ELR (cell line): ENCODE results near the gene FARP1.

Experiments used
- DNase-seq: peaks from one replicate; pipeline ENCODE4 v3.0.0-alpha.2; 2015; ENCODE audit warnings: low read depth

FARP1 gene

DNA sequence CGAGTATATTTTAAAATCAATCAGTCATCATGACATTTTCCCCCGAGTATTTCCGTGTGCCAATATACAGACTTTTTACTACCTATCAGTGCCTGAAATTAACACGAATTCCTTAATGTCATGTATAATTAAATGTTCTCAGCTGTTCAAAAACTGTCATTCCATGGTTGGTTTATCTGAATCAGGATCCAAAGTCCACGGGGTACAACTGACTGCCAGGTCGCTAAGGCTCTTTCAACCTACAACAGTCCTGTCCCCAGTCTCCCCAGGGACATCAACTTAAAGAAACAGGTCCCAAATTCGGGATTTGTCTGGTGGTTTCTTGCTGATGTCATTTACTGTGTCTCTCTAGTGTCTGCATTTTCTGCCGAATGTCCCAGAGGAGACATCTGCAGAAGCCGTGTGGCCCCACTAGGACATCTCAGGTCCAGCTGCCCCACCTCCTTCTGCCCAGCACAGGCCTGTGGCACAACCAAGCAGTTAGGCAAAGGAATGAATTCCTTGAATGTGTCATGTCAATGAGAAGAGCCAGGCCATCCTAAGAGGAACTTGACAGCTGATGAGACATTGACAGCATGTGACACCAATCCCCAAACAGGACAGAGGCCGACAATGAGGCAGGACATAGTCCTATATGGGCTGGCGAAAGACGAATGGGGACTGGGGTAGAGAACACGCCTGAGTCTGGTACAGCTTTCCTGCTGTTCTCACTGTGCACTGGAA lies 324.5 kb downstream of the FARP1 start:
- DNase-seq, result no peak

DNA sequence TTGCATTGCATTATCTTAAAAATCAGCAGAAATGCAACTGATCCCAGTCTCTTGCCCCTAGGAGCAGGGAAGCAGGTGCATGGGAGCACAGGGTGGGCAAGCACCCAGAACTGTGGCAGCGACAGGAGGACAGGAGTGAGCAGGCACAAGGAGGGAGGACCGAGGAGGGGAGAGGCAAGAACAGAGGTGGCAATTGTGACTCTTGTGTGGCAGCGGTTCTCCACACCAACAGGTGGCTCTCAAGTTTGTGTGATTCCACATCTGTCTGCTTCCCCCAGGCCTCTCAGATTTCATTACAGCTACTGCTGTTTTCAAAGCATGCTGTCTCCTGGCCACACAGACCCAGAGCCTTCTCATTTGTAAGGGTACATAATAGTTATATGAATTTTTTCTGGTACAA lies 325.5 kb downstream of the FARP1 start:
- DNase-seq, result no peak

DNA sequence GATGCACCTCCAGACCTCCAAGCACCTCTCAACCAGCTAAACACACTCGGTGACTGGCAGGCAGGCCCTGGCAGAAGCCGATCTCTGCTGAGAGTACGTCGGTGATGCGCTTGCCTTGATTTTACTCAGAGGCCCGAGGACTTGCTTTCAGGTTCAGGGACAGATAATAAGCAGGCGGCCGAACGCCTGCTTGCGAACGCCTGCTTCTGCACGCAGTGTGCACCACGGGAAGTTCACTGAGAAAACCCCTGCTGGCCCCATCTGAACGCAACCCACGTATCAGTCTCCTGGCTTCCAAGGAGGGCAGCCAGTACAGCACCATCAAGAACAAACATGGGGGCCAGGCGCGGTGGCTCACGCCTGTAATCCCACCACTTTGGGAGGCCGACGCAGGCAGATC lies 326.0 kb downstream of the FARP1 start:
- DNase-seq, result no peak

DNA sequence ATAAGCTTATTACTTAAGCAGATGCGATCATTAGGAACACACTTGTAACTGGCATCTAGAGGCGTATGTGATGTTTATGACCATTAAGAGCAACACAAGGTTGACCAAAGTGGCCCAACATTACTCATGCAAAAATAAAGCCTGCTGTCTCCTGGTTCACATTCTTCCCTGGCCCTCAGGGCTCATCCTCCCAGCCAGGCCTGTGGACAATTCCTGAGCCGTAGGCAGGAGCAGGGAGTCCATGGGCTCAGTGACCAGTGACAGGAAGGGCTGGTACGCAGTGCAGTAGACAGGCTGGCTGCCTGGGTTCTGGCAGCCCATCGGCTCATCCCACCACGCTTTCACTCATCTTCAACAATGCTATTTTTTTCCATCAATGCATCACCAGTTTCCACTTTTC lies 328.0 kb downstream of the FARP1 start:
- DNase-seq, result no peak

DNA sequence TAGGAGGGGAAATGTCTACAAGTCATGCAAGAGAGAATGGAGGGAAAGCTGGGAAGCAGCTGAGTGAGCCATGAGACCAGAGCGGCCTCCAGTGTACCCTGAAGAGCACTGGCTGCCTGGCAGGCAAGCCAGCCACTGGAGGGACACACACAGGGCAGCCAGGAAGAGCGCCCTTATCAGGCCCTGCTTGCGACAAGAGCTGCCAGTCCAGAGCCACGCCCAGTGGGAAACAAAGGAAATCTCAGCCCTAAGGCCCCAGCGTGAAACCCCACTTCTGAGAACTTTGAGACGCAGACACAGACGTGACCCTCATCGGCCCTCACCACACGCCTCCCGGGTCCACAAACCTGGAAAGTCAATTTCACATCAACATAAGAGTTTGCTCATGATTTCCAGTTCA lies 329.0 kb downstream of the FARP1 start:
- no peak for DNase-seq

- no peak for DNase-seq
These were observed 330.4 kb downstream of the FARP1 start for GRCh38 chr13:98473135-98473787.

DNA sequence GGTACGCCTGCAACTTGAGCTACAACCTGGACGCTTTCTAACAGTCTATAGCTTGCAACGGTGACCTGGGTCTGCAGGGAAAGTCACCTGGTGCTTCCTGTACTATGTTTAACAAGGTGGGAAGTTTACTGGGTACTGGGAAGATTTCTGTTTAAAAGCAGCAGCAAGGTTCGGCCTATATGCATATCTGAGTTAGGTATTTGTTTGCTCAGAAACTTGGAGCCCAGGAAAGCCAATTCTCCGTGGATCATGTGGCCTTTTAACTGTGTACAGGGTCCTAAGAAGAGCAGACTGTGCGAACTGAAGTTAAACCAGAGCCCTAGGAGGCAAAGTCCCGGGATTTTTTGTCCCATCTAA lies 330.9 kb downstream of the FARP1 start:
- no peak for DNase-seq

DNA sequence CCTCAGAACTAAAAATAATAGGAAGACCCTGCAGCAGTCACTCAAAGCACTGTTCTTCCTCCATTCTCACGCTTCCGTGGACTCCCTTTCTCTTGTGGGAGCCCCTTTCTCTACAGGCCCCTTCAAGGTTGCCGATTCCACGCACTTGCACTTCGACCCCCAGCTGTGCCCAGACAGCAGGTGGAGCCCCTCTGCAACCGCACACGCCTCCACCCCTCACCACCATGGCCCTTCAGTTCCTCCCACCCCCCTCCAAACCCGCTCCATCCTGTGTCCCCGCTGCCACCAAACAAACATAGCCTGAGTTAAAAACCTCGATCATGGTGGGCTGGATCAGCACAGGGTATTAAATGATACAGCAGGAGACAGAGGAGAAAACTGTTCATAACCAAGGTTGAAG lies 331.4 kb downstream of the FARP1 start:
- DNase-seq, result no peak

GRCh38 chr13:98474761-98475160 lies 331.9 kb downstream of the FARP1 start:
- DNase-seq, result no peak

DNA sequence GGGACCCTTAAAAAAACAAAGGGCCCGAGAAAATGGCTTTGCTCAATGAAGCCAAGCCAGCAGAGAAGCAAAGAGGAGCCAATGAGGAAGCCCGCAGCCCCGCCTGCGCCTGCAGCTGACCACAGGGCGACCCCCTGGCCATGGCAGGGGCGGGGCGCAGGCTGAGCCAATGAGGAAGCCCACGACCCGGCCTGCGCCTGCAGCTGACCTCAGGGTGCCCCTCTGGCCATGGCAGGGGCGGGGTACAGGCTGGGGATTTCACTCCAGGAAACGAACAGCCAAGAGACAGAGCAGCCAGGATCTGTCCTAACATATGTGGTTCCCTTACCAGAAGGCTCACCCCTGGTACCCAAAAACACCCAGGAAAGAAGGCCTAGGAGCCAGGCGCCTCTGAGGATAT lies 332.6 kb downstream of the FARP1 start:
- DNase-seq, result no peak

DNA sequence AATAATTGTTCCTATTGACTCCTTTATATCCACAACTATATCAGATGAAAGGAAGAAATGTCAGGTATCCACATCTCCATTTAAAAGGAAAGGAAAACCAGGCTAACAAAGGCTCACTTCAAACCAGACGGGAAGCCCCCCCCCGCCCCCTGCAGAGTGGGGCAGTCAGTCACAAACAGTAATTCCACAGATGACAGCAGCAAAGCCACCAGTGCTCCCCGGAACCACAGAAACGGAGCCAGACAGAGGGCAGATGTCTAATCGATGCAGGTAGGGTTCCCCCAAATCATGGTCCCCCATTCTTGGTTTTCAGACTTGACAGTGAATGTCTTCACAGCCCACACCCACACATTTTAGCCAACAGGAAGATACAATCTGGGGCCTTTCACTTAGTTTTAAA lies 333.2 kb downstream of the FARP1 start:
- DNase-seq, result no peak

DNA sequence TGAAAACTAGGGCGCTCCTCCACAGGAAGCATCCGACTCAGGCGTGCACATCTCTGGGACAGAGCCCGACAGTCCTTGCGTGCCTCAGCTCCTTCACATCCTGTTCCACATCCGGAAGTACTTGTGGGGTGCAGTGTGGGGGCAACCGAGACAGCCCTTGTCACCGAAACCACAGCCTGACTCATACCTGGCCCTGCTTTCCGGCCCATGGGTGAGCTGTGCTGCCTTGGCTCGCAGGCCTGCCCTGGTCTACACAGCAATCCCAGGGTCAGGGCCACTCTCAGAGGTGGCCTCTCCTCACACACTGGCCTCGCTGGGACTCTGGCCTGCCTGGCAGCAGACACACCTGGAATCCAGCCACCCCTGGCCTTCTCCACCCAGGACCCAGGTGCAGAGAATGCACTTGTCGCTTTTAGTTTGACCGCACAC lies 333.7 kb downstream of the FARP1 start:
- DNase-seq, result peak; percentile 98

GRCh38 chr13:98478189-98479129 lies 335.6 kb downstream of the FARP1 start:
- DNase-seq, result peak; percentile 84

- no peak for DNase-seq
These were observed 336.7 kb downstream of the FARP1 start for GRCh38 chr13:98479496-98480003.

DNA sequence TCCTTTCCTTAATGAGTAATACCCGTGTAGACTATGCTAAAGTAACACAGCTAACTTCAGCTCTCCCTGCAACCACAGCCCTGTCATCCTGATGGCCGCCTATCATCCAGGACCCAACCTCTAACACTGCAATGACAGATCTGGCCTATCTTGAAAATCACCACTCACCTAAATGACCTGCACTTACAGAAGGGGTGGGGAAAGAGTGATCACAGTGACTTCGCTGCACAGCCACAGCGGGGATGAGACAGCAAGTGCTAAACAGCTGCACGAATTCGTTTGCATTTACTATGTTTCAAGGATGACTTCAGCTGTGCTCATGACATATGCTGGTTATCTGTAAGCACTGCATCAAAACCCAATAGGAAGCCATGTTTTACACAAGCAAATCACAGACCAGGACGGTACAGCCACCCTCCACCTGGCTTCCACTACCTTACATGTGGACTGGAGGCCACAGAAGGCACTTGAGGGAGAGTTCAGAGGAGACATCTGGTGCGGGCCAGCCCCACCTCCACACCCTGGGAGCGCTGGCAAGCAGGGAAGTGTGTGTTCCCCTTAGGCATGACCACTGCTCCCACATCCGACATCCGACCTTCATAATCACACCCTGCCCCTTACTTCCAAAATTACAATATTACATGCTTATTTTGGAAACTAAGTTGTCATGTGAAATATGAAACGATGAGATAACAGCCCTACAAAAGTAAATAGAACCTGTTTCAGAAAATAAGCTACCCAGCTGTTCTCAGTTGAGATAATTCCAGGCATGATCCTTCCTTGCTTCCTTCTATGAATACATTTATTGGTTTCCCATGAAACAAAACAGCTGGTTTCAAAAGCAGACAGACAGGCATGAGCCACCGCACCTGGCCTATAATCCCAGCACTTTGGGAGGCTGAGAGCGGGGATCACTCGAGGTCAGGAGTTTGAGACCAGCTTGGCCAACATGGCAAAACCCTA lies 338.3 kb downstream of the FARP1 start:
- DNase-seq, result peak; percentile 61

DNA sequence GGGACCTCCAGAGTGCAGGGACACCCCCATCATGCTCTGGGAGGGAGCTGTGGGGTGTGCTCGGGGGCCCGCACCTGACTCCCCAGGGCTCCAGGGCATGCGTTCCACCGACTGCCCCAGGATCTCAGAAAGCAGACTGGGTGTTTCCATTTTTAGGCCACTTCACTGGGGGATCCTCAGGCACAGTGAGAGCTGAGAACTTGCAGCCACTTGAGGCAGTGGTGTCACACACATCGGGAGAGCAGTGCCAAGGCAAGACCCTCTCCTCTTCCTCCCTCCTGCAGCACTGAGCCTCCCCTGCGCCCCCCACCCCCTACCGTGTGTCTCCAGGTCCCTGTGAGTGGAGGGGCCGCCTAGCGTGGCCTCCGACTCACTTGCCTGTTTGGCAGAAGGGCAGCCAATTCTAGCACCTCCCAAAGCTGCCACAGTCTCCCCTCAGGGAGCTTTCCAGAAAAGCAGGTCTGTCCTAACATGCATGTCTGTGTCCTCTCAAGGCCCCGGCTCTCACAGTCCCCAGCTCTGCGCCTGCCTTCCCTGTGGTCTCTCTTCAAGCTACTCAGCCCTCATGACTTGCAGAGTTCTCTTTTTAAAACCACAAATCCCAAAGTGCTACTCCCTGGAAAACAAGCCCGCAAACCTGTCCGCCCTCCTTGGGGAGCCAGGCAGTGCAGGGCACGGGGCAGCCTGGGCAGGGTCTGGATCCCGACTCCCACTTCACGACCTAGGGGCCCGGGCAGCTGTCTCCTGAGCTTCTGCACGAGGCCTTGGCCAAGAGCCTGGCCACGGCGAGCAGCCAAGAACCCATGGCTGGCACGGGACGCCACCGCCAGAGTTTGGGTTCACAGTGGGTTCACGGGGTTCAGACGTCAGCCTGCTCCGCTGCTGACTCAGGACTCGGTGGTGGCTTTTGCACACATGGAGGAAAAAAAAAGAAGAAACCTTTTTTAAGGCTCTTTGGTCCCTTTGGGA lies 339.9 kb downstream of the FARP1 start:
- no peak for DNase-seq

GRCh38 chr13:98483601-98484288 lies 340.9 kb downstream of the FARP1 start:
- no peak for DNase-seq

DNA sequence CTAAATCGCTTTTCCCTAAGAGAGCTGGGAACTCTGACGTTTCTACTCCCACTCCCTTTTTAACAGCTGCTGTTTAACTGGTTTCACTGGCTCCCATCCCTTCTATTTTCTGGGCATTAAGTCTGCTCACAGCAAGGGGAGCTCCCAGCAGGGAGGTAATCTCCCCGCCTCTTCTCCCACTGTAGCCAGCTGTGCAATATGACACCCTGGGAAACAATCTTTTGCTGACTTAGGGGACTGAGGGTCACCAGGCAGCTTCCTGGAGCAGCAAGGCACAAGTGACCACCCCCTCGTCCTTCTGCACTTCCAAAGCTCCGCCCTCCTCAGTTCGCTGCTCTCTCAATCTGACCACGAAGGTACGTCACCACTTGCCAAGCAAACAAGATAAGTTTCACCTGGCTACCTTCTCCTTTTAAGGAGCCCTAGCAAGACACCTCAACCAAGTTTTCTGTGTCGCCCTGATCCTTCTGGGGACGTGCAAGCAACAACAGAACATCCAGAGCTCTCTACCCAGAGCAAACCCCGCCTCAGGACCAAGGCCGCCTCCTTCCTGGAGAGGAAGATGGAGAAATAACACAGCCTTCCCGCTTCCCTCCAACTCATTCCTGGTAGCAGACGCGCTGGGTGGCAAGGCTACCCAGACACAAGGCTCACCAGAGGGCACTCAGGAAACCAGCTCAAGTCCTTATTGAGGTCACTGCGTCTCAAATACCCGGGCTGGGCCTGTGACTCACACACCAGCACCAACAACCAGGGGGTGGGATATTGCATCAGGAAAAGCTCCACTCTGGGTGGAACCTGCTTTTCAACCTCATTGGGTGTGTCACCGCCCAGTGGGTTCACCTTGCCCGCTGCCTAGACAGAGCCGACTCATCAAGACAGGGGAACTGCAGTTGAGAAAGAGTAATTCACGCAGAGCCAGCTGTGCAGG lies 341.7 kb downstream of the FARP1 start:
- DNase-seq, result peak; percentile 99

DNA sequence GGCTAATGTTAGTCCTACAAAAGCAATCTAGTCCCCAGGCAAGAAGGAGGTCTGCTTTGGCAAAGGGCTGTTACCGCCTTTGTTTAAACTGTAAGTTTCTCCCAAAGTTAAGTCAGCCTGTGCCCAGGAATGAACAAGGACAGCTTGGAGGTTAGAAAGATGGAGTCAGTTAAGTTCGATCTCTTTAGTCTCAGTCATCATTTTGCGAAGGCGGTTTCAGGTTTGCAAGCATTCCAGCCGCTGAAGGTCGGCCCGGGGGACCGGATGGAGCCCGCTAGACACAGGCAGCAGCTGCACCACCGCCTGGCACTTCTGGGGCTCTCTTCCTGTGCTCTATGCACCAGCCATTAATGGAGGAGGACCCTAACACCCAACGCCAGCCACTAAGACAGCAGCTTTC lies 342.7 kb downstream of the FARP1 start:
- no peak for DNase-seq
